Measurements from ENCODE around the gene HELZ2. TPM values are rescaled to one million over a fixed set of nuclear protein-coding genes. Genes with fewer than 3 reads are reported as not detected.

The HELZ2 gene
- 10 to 100 TPM; 45.8 to 53.3 TPM for total RNA-seq
- polyA plus RNA-seq (ENCODE audit: insufficient read length in 6 of 6): 10 to 100 TPM; 14.0 to 24.5 (median 18.7) TPM
- long read RNA-seq, donor 1, full-length matches to known transcripts: 1 of 1 reads
- long read RNA-seq, donor 1, partial matches to known transcripts: 0 of 1 reads
- long read RNA-seq, donor 1, other reads (novel, unspliced or antisense): 0 of 1 reads
- long read RNA-seq, donor 2: 0 reads
- long read RNA-seq, donor 3: 0 reads
- long read RNA-seq, donor 4, partial matches to known transcripts: 0 of 2 reads
- long read RNA-seq, donor 4, other reads (novel, unspliced or antisense): 0 of 2 reads
- long read RNA-seq, donor 5, partial matches to known transcripts: 0 of 1 reads
- long read RNA-seq, donor 5, other reads (novel, unspliced or antisense): 0 of 1 reads
- long read RNA-seq, donor 6, partial matches to known transcripts: 0 of 1 reads
- long read RNA-seq, donor 6, other reads (novel, unspliced or antisense): 0 of 1 reads
- long read RNA-seq, donor 7: 0 reads
- long read RNA-seq, donor 8, partial matches to known transcripts: 0 of 3 reads
- long read RNA-seq, donor 8, other reads (novel, unspliced or antisense): 0 of 3 reads
- long read RNA-seq, donor 9: 0 reads
- long read RNA-seq, donor 10, partial matches to known transcripts: 0 of 4 reads
- long read RNA-seq, donor 10, other reads (novel, unspliced or antisense): 0 of 4 reads
- long read RNA-seq, donor 11: 0 reads
- long read RNA-seq, donor 12: 0 reads

- peaks cover 0 to 56% of the 10 kb centered on the region in 2 donors for H3K27me3 ChIP-seq
- no peaks in the 10 kb centered on the region for H3K9me3 ChIP-seq
- peak within 1 kb of the TSS; percentile 82 to 87 for H3K4me3 ChIP-seq
- H3K4me1 ChIP-seq: peaks cover 0 to 41% of the 10 kb centered on the region in 2 donors
- intact Hi-C loops (cut with DNase I): no loop called here
- TF ChIP-seq CTCF (IDR thresholded peaks at IDR 0.05): no peak
- peak within 1 kb of the TSS; percentile 77 to 86 for H3K27ac ChIP-seq
- ATAC-seq: peak; percentile 94
- peaks cover 0 to 31% of the 10 kb centered on the region in 2 donors for H3K36me3 ChIP-seq
- DNase-seq: peak; percentile 62 to 92 (median 85)
Observed at GRCh38 chr20:63574156-63574828, at the start of gene HELZ2. TSS of gene HELZ2 (minus strand) at chr20:63574239. CDS start at chr20:63572385, 1,854 bp downstream.

GRCh38 chr20:63622732-63623131 is 48.7 kb upstream of the HELZ2 start:
- Histone ChIP-seq H3K4me3 (no peak overlapping the region), H3K36me3 (peaks cover 0 to 23% of the 10 kb centered on the region in 2 donors), H3K9me3 (no peaks in the 10 kb centered on the region), H3K27ac (no peak overlapping the region), H3K27me3 (no peaks in the 10 kb centered on the region), H3K4me1 (peaks cover 5 to 15% of the 10 kb centered on the region in 2 donors)
- peak in 1 of 4 donors; percentile 49 for DNase-seq
- ATAC-seq: no peak
- intact Hi-C loops (cut with DNase I): no loop called here
- no peak for TF ChIP-seq CTCF (IDR thresholded peaks at IDR 0.05)

GRCh38 chr20:63622096-63622495 is 48.1 kb upstream of the HELZ2 start:
- ATAC-seq: no peak
- Histone ChIP-seq H3K9me3 (no peaks in the 10 kb centered on the region), H3K4me1 (peaks cover 5 to 15% of the 10 kb centered on the region in 2 donors), H3K36me3 (peaks cover 0 to 30% of the 10 kb centered on the region in 2 donors), H3K27me3 (no peaks in the 10 kb centered on the region), H3K4me3 (no peak overlapping the region), H3K27ac (no peak overlapping the region)
- DNase-seq: peak in 2 of 4 donors; percentile 4 to 30
- intact Hi-C loops (cut with DNase I): no loop called here
- no peak for TF ChIP-seq CTCF (IDR thresholded peaks at IDR 0.05)

DNA sequence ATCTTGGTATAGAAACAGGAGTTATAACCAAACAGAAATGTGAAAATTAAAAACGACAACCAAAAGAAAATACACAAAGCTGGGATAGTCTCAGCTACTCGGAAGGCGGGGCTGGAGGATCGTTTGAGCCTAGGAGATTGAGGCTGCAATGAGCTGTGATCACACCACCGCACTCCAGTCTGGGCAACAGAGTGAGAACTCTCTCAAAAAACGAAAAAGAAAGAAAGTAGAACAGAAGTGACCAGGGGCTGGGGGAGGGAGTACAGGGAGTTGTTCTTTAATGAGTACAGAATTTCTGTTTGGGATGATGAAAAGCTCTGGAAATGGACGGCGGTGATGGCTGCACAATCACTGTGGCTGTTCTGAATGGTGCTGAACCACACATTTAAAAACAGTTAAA is 47.0 kb upstream of the HELZ2 start:
- TF ChIP-seq CTCF (IDR thresholded peaks at IDR 0.05): no peak
- Histone ChIP-seq H3K9me3 (no peaks in the 10 kb centered on the region), H3K4me3 (no peak overlapping the region), H3K36me3 (peaks cover 0 to 41% of the 10 kb centered on the region in 2 donors), H3K27ac (no peak overlapping the region), H3K27me3 (no peaks in the 10 kb centered on the region), H3K4me1 (peaks cover 5 to 15% of the 10 kb centered on the region in 2 donors)
- ATAC-seq (peak; percentile 50), DNase-seq (no peak)
- intact Hi-C loops (cut with DNase I): no loop called here

Data from left lung (tissue), 14 donors.